CD4-positive, alpha-beta T cell treated with Interleukin-6 for 4 hours (primary cell): ENCODE results near the gene STAB1.

ENCODE experiments used
- DNase-seq: peaks from one replicate; pipeline ENCODE4 v3.0.0-alpha.2; 2020; ENCODE audit warnings: mixed read lengths

Gene STAB1

DNA sequence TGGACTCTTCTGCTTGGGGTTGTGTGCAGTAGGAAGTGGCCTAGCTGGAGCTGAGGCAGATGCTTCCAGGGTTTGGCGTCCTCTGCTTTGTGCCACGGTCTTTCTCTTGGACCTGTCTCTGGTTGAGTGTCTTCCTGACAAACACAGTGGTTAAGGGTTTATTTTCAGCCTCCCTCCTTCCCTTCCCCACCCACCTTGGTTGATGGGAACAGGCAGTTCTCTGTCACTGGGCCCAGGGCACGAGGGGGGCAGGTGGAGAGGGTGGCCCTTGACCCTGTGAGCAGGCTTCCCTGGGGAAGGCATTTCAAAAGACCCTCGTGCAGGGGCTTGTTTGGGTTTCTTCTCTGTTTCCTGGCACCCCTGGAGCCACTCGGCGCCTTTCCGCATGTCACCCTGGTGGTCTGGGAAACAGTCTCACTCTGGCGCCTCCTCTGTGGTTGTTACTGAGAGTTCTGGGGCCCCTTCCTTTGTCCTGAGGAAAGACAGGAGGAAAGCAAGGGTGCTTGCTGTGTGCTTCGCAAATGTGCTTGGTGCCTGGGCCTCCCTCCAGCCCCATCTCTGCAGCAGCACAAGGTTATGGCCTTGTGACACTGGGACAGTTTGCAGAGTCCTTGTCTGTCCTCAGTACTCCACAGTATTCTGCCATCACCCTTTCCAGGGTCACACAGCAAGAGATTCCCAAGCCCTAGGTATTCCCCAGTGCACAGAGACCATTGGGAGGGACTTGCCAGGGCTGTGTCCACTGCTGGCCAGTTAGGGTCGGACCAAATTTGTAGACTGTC is 10.3 kb upstream of the STAB1 start:
- no peak for DNase-seq

DNA sequence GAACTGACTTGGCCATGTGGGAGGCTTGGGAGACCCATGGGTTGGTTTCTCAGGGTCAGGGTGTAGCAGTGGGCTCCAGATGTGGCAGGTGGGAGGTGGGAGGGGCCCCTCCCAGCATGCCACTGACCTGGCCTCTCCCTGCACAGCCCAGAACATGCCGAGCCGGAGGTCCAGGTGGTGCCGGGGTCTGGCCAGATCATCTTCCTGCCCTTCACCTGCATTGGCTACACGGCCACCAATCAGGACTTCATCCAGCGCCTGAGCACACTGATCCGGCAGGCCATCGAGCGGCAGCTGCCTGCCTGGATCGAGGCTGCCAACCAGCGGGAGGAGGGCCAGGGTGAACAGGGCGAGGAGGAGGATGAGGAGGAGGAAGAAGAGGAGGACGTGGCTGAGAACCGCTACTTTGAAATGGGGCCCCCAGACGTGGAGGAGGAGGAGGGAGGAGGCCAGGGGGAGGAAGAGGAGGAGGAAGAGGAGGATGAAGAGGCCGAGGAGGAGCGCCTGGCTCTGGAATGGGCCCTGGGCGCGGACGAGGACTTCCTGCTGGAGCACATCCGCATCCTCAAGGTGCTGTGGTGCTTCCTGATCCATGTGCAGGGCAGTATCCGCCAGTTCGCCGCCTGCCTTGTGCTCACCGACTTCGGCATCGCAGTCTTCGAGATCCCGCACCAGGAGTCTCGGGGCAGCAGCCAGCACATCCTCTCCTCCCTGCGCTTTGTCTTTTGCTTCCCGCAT is 7.9 kb upstream of the STAB1 start:
- DNase-seq, result no peak

DNA sequence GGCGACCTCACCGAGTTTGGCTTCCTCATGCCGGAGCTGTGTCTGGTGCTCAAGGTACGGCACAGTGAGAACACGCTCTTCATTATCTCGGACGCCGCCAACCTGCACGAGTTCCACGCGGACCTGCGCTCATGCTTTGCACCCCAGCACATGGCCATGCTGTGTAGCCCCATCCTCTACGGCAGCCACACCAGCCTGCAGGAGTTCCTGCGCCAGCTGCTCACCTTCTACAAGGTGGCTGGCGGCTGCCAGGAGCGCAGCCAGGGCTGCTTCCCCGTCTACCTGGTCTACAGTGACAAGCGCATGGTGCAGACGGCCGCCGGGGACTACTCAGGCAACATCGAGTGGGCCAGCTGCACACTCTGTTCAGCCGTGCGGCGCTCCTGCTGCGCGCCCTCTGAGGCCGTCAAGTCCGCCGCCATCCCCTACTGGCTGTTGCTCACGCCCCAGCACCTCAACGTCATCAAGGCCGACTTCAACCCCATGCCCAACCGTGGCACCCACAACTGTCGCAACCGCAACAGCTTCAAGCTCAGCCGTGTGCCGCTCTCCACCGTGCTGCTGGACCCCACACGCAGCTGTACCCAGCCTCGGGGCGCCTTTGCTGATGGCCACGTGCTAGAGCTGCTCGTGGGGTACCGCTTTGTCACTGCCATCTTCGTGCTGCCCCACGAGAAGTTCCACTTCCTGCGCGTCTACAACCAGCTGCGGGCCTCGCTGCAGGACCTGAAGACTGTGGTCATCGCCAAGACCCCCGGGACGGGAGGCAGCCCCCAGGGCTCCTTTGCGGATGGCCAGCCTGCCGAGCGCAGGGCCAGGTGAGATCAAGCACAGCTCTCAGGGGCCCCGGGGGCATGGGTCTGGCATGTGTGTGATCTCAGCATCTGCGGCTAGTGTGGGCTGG is 7.1 kb upstream of the STAB1 start:
- no peak for DNase-seq

DNA sequence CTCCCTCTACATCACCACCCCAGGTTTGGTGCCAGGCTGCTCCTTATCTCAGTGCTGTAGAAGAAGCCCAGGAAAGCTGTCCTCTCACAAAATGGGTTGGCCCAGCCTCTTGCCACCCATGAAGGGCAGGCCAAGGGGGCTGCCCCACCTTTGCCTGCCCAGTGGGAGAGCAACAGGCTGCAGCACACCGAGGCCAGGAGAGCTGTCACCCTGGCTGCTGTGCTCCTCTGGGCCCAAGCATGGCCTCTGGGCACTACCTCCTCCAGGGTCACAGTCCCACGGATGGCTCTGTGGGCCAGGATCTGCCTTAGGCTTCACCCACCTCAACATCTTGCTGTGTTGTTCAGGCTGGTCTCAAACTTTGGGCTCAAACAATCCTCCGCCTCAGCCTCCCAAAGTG is 6.4 kb upstream of the STAB1 start:
- DNase-seq, result no peak

DNA sequence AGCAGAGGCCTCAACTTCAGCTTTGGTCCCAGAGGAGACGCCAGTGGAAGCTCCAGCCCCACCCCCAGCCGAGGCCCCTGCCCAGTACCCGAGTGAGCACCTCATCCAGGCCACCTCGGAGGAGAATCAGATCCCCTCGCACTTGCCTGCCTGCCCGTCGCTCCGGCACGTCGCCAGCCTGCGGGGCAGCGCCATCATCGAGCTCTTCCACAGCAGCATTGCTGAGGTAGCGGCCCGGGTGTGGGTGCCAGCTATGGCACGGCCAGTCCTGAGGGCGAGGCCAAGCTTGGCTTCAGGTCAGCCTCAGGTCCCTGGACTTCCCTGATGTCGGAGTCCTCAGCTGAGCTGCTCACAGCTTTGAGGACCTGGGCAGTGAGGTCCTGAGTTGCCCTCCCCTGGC is 5.7 kb upstream of the STAB1 start:
- no peak for DNase-seq

DNA sequence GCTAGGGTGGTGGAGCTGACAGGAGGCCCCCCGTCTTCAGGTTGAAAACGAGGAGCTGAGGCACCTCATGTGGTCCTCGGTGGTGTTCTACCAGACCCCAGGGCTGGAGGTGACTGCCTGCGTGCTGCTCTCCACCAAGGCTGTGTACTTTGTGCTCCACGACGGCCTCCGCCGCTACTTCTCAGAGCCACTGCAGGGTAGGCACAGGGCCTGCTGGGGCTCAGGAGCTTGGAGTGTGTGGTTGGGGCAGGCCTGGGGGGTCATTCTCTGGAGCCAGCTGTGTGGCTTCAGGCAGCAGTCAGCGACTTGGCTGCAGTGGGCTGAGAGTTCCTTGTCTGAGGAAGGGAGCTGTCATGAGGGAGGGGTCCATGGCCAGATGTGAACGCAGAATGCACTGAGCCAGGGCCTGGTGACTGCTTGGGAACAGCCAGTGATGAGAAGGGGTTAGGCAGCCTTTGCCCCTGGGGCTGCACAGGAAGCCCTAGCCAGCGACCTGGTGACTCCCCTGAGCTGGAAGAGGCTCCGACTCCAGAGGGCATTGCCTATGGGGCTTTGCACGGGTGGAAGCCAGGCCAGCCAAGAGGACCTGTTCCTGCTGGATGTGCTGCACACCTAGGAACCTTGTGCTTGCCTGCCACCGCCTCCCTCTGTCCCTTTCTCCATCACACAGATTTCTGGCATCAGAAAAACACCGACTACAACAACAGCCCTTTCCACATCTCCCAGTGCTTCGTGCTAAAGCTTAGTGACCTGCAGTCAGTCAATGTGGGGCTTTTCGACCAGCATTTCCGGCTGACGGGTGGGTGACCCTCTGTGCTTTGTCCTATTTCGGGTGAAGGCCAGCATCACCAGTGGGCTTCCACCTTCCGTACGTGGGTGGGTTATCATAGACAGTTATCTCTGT is 4.9 kb upstream of the STAB1 start:
- DNase-seq, result no peak

DNA sequence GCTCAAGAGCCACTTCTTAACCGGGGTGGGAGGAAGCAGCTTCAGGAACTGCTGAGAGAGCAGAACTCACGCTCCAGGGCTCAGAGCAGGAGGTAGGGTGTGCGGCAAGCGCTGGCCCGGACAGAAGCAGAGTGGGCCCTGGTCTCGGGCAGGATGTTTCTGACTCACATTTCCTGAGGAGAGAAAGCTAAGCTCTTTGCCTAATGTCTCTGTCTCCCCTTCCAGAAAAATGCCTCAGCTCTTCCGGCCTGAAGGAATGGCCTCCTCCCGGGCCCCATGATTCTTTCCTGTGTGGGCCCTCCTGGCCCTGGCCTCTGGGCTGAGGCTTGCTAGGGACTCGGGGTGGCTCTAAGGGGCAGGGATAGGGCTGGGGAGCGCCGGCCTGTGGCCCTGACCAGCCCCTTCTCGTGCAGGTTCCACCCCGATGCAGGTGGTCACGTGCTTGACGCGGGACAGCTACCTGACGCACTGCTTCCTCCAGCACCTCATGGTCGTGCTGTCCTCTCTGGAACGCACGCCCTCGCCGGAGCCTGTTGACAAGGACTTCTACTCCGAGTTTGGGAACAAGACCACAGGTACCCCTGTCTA is 4.1 kb upstream of the STAB1 start:
- no peak for DNase-seq

DNA sequence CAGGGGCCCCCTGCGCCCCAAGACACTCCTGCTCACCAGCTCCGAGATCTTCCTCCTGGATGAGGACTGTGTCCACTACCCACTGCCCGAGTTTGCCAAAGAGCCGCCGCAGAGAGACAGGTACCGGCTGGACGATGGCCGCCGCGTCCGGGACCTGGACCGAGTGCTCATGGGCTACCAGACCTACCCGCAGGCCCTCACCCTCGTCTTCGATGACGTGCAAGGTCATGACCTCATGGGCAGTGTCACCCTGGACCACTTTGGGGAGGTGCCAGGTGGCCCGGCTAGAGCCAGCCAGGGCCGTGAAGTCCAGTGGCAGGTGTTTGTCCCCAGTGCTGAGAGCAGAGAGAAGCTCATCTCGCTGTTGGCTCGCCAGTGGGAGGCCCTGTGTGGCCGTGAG is 3.1 kb upstream of the STAB1 start:
- no peak for DNase-seq

DNA sequence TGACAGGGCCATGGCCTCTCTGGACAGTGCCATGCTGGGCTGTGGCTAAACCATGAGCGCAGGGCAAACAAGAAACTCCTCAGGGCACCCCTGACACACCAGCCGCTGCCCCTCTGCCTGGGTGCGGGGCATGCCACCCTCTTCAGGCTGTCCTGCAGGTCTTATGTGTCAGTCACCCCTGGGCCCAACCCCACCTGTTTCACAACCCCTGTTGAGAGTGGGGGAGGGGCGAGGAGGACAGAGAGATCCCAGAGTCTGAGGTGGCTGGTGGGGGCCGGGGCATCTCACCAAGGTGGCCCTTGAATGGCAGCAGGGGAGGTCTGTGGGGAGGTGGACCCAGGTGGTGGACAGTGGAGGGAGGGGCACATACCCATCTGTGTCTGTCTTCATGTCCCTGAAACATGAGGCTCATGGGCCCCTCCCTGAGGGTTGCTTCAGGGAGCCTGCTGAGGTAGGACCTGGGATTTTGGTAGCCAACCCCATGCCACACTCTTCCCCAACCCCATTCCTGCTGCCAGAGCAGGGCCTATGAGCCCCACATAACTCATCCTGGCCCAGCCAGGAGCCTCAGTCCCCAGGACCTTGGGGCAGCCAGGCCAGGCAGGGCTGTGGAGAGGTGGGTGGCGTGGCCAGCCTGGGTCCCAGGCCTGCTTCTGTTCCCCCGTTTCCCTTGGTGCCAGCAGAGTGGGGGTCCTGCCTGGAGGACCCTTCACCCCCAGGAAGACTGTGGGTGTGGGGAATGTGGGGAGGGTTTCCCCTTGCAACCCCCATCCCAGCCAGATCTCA is 1.7 kb upstream of the STAB1 start:
- DNase-seq, result no peak

DNA sequence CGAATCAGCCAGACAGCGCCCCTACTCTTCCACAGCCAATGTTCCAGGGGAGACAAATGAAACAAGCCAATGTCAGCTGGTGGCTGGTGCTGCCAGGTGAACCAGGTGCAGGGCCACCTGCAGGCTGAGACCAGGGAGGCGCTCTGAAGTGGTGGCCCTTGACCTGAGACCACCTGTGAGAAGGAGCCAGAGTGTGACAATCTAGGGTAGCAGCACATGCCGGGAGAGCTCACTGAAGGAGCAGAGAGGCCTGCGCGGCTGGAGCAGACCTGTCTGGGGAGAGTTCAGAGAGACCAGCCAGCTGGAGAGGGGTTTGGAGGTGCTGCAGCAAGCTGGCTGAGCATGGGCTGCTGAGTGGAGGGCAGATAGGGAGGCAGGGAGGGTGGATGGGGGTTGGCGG is 693 bp upstream of the STAB1 start:
- no peak for DNase-seq

DNA sequence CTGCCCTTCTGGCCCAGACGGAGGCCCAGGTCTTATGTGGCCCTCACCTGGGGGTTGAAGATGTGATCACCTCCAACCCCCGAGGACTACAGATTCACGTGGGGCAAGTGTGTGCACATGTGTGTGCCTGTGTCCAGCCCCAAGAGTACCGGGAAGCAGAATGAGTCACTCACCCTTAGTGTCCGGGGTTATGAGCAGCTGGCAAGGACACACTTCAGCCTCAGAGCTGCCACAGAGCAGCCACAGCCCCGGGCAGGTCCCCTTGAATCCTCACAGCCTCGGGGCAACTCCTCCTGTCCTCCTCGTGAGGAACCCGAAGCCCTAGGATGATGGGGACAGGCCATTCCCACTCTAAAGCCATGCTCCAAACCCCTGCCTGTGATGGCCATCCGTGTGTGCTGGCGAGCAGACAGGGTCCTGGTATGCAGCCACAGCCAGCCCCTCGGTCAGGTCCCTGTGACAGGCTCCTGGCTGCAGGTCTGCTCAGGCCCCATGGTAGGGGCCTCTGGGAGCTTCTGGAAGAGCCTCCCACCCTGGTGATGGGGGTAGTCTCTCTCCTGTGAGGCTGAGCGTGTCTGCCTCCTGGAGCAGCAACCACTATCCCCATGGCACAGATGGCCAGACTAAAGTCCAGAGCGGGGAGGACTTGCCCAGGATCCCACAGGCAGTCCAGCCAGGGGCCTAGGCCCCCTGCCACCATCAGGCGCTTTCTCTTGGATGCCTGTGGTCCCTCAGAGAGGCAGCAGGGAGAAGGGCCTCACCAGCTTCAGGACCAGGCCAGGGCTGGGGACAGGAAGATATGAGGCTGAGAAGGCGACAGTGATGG is 852 bp downstream of the STAB1 start:
- DNase-seq, result no peak

DNA sequence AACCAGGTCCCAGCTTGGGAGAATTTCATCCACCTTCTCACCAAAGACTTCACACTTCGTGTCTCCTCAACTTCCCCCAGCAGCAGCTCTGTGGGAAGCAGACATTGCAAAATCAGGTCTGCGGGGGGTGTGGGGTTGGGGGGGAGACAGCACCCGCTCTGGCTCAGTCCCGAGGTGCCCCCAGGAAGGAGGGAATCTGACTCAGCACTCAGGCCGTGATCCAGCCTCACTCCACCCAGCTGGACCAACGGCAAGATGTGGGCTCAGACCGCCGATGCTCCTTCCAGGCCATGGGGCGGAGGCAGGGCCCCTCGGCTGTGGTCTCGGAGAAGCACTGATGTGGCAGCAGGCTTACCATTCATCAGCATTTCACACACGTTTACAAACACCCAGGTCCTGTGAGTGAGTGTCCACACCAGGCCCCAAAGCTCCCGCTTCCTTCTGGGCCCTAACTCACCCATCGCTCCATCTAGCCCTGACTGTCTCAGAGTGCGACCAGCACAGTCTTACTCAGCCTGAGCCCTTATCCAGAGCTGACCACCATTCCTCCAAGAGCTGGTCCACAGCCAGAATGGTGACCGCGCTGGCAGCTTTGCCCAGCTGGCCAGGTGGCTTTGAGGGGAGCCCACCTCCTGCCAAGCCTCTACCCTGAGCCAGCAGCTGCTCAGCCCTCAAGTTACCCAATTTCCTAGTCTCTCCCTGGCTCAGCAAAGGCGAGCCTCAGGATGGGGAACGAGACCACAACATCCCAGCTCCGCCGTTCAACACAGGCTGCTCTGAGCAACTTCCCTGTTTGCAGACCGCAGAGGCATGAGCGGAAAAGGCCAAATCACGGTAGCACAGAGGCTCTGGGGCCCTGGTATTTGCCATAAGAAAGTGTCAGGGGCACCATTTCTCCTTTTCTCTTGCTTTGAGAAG is 3.3 kb downstream of the STAB1 start:
- DNase-seq, result no peak

DNA sequence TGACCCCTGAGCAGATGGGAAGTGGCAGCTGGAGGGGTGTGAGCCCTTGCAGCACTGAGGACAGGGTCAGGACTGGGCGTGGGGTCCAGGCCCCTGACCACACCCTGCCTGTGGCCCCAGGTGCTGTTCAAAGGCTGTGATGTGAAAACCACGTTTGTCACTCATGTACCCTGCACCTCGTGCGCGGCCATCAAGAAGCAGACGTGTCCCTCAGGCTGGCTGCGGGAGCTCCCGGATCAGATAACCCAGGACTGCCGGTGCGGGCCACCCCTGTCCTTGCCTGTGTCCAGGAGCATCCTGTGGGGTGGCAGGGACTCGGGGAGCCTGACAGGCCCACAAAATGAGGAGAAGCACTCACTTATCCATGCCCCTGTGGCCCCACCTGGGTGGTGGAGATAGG is 5.9 kb downstream of the STAB1 start:
- DNase-seq, result no peak

DNA sequence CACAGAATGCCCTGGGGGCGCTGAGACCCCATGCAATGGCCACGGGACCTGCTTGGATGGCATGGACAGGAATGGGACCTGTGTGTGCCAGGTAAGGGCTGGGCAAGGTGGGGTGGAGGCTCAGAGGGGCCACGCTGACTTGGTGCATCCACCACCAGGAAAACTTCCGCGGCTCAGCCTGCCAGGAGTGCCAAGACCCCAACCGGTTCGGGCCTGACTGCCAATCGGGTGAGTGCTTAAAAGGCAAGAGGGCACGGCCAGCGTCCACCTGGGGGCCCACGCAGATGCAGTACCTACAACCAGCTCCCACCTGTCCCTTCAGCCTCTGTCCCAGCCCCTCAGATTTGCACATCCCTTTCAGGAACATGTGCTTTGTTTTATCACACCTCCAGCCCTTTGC is 6.9 kb downstream of the STAB1 start:
- no peak for DNase-seq

DNA sequence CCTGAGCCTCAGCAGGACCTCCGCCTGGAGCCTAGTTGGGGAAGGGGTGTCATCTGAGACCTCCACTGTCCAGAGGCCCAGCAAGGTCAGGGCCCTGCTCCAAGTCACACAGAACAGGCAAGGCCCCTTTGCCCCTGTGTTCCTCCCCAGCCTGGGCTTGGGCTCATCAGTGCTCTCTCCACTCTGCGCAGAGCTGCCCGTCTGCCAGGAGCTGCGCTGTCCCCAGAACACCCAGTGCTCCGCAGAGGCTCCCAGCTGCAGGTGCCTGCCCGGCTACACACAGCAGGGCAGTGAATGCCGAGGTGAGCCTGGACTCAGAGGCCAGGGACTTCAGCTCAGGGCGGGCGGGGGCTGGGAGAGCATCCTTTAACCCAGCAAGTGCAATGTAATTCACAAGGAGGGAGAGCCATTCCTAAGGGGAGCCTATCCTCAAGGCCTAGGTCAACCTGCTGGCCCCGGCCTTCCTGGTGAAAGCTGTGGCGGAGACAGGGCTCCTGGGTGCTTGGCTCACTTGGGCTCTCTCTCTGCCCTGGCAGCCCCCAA is 7.7 kb downstream of the STAB1 start:
- no peak for DNase-seq

DNA sequence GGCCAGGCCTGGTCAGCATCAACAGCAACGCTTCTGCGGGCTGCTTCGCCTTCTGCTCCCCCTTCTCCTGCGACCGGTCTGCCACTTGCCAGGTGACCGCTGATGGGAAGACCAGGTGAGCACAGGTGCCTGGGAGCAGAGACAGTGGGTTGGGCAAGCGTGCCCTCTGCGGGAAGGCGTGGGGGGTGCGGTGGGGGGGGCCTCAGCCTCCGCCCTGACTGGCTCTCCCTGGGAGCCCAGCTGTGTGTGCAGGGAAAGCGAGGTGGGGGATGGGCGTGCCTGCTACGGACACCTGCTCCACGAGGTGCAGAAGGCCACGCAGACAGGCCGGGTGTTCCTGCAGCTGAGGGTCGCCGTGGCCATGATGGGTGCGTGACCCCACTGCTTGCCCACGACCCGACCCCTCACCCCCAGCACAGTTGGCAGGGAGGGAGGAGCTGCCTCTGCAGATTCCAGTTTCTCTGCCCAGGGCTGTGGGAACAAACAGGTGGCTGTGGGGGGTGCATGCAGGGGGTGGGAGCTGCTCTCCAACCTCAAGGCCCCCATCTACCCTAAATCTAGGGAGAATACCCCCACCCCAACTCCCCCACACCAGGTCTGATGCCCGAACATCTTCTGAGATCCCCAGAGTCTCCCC is 8.8 kb downstream of the STAB1 start:
- no peak for DNase-seq

DNA sequence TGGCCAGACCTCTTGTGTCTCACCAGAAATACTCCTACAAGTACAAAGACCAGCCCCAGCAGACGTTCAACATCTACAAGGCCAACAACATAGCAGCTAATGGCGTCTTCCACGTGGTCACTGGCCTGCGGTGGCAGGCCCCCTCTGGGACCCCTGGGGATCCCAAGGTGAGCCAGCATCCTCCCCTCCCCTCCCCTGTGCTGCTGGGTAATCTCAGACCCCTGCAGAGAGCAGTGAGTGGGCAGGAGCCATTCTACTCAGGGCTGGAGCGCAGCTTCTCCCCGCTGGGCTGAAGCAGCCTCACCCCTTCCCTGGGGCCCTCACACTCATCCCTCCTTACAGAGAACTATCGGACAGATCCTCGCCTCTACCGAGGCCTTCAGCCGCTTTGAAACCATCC is 9.8 kb downstream of the STAB1 start:
- DNase-seq, result no peak

DNA sequence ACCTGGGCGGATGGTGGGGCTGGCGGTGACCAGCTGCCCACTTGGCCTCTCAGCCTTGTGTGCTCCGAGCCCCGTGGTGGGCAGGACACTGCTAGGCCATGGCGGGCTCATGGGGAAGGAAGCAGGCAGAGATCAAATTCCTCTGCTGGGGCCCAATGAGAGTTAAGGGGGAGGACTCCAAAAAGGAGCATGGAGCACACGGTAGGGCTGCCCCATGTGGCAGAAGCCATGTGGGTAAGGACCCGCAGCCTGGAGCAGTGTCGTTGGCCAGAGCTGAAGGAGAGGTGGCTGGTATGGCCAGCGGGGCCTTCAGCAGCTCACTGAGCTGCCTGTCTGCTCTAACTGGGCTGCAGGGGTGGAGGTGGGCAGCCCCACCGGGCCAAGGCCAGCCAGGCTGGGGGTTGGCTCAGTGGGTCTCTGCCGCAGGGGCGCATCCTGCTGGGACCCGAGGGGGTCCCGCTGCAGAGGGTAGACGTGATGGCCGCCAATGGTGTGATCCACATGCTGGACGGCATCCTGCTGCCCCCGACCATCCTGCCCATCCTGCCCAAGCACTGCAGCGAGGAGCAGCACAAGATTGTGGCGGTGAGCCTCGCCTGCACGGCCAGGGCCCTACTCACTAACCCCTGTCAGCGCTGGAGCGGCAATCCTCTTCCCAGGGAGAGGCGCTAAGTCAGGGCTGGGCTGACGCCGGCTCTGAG is 11.3 kb downstream of the STAB1 start:
- DNase-seq, result no peak
